ENCODE data around the gene PIWIL4. TPM values are rescaled to one million over a fixed set of nuclear protein-coding genes. Genes with fewer than 3 reads are reported as not detected.

The PIWIL4 gene
- polyA plus RNA-seq, 1 of the 3 experiments (the other 2 are of a cell fraction): 1.7 TPM

GRCh38 chr11:94583213-94583865 lies 16.2 kb downstream of the PIWIL4 start:
- WGBS (ENCODE audit: low lambda C conversion rate): 65% methylated on average over 4 of the region's 4 CpGs
- POLR2A ChIA-PET: no interaction called here
- TF ChIP-seq TAF1 (IDR thresholded peaks at IDR 0.05; ENCODE audit: borderline replicate concordance, low read depth, low read length): no peak

GRCh38 chr11:94583866-94584500 lies 16.8 kb downstream of the PIWIL4 start:
- ChIA-PET CTCF (interaction anchor here (0.8 kb wide), 1 partner anchor 39 kb away, joined by 3 read pairs; no protein-coding TSS in a partner anchor), POLR2A (no interaction called here)
- Histone ChIP-seq H3K27ac (ENCODE audit: low read depth in 2 of 2, low read length in 1 of 2) (no peak overlapping the region), H3K4me3 (ENCODE audit: low read depth in 2 of 2, low read length in 1 of 2) (no peak overlapping the region), H3K27me3 (ENCODE audit: insufficient read depth) (no peaks in the 10 kb centered on the region), H3K4me1 (ENCODE audit: control insufficient read depth in 1 of 2, insufficient read depth in 2 of 2, low read depth in 1 of 2, low read length in 1 of 2) (peaks cover 0 to under 1% of the 10 kb centered on the region in 2 experiments; a peak in 2 of 4 replicates), H3K9me3 (no peaks in the 10 kb centered on the region), H3K36me3 (replicated peaks in 1 of 2; ENCODE audit: control insufficient read depth in 1 of 2, insufficient read depth in 2 of 2, low read length in 1 of 2) (no peaks in the 10 kb centered on the region), H3K9me2 (no peaks in the 10 kb centered on the region), H3K9ac (no peak overlapping the region), H3F3A (replicated peaks; ENCODE audit: insufficient read depth) (no peaks in the 10 kb centered on the region), H2AFZ (ENCODE audit: low read depth) (no peak overlapping the region), H4K20me1 (ENCODE audit: insufficient read depth) (no peaks in the 10 kb centered on the region), H3K79me2 (ENCODE audit: insufficient read depth) (no peaks in the 10 kb centered on the region), H3K4me2 (no peak overlapping the region)
- WGBS (ENCODE audit: low lambda C conversion rate): 80% methylated on average over 3 of the region's 3 CpGs
- no peak for TF ChIP-seq TEAD4 (IDR thresholded peaks at IDR 0.05; ENCODE audit: borderline replicate concordance, insufficient read depth)
- no peak for DNase-seq

More at GRCh38 chr11:94583213-94583865, 16.2 kb downstream of the PIWIL4 start:
- H4K20me1 ChIP-seq (ENCODE audit: insufficient read depth): no peaks in the 10 kb centered on the region
- H3K4me2 ChIP-seq: no peak overlapping the region
- peaks cover 5% of the 10 kb centered on the region for H3F3A ChIP-seq (replicated peaks; ENCODE audit: insufficient read depth)
- H3K9me3 ChIP-seq: no peaks in the 10 kb centered on the region
- no peak for DNase-seq
- no peaks in the 10 kb centered on the region for H3K79me2 ChIP-seq (ENCODE audit: insufficient read depth)
- no peak overlapping the region for H3K9ac ChIP-seq
- H3K27ac ChIP-seq (ENCODE audit: low read depth in 2 of 2, low read length in 1 of 2): no peak overlapping the region
- H3K4me3 ChIP-seq (ENCODE audit: low read depth in 2 of 2, low read length in 1 of 2): no peak overlapping the region
- H3K4me1 ChIP-seq (ENCODE audit: control insufficient read depth in 1 of 2, insufficient read depth in 2 of 2, low read depth in 1 of 2, low read length in 1 of 2): peaks cover 0 to 5% of the 10 kb centered on the region in 2 experiments; a peak in 2 of 4 replicates
- no peaks in the 10 kb centered on the region for H3K27me3 ChIP-seq (ENCODE audit: insufficient read depth)
- CTCF ChIA-PET: interaction anchor here (0.8 kb wide), 1 partner anchor 40 kb away, joined by 3 read pairs; no protein-coding TSS in a partner anchor
- no peak overlapping the region for H2AFZ ChIP-seq (ENCODE audit: low read depth)
- no peaks in the 10 kb centered on the region for H3K36me3 ChIP-seq (replicated peaks in 1 of 2; ENCODE audit: control insufficient read depth in 1 of 2, insufficient read depth in 2 of 2, low read length in 1 of 2)
- H3K9me2 ChIP-seq: no peaks in the 10 kb centered on the region

- no peak overlapping the region for H3K27ac ChIP-seq (ENCODE audit: low read depth in 2 of 2, low read length in 1 of 2)
- H3K9ac ChIP-seq: no peak overlapping the region
- DNase-seq: no peak
- no peaks in the 10 kb centered on the region; a peak in 1 of 4 replicates for H3K4me1 ChIP-seq (ENCODE audit: control insufficient read depth in 1 of 2, insufficient read depth in 2 of 2, low read depth in 1 of 2, low read length in 1 of 2)
- H3K4me2 ChIP-seq: no peak overlapping the region
- H4K20me1 ChIP-seq (ENCODE audit: insufficient read depth): no peaks in the 10 kb centered on the region
- no peaks in the 10 kb centered on the region for H3K79me2 ChIP-seq (ENCODE audit: insufficient read depth)
- ChIA-PET POLR2A (no interaction called here), CTCF (interaction anchor here (0.7 kb wide), 1 partner anchor 480 kb away, joined by 3 read pairs; no protein-coding TSS in a partner anchor)
- no peaks in the 10 kb centered on the region for H3F3A ChIP-seq (replicated peaks; ENCODE audit: insufficient read depth)
- 100% methylated on average over 5 of the region's 5 CpGs for WGBS (ENCODE audit: low lambda C conversion rate)
- H3K9me2 ChIP-seq: no peaks in the 10 kb centered on the region
- TF ChIP-seq GATA2 (CRISPR knock-in tag; IDR thresholded peaks at IDR 0.05): no peak
- TF ChIP-seq RAD21 (IDR thresholded peaks at IDR 0.05; ENCODE audit: low read length): no peak
- TF ChIP-seq USF2 (IDR thresholded peaks at IDR 0.05; ENCODE audit: borderline replicate concordance, low read depth, low read length): no peak
- TF ChIP-seq USF1 (IDR thresholded peaks at IDR 0.05; ENCODE audit: borderline replicate concordance, low read depth): no peak
- TF ChIP-seq CTCF (IDR thresholded peaks at IDR 0.05): no peak
- TF ChIP-seq MEF2A (IDR thresholded peaks at IDR 0.05; ENCODE audit: borderline replicate concordance, low read depth): no peak
- no peak for TF ChIP-seq NFIC (IDR thresholded peaks at IDR 0.05; ENCODE audit: borderline replicate concordance)
- no peak for TF ChIP-seq RFX5 (IDR thresholded peaks at IDR 0.05; ENCODE audit: low read length)
- TF ChIP-seq NRF1 (IDR thresholded peaks at IDR 0.05; ENCODE audit: low read depth, low read length): no peak
- TF ChIP-seq ZBTB33 (IDR thresholded peaks at IDR 0.05; ENCODE audit: borderline replicate concordance, low read depth): no peak
- no peak for TF ChIP-seq POLR2AphosphoS5 (IDR thresholded peaks at IDR 0.05; ENCODE audit: low read depth, low read length)
- TF ChIP-seq RCOR1 (IDR thresholded peaks at IDR 0.05; ENCODE audit: low read length): no peak
- no peaks in the 10 kb centered on the region for H3K27me3 ChIP-seq (ENCODE audit: insufficient read depth)
- H3K4me3 ChIP-seq (ENCODE audit: low read depth in 2 of 2, low read length in 1 of 2): no peak overlapping the region
- H3K9me3 ChIP-seq: no peaks in the 10 kb centered on the region
- no peak overlapping the region for H2AFZ ChIP-seq (ENCODE audit: low read depth)
- H3K36me3 ChIP-seq (replicated peaks in 1 of 2; ENCODE audit: control insufficient read depth in 1 of 2, insufficient read depth in 2 of 2, low read length in 1 of 2): no peaks in the 10 kb centered on the region
These were observed 17.8 kb downstream of the PIWIL4 start for GRCh38 chr11:94584978-94585377.

Measured in SK-N-SH (cell line).